Stimulated activated CD4-positive, alpha-beta T cell treated with anti-CD3 and anti-CD28 coated beads, Interleukin-2, amount 100 ng/mL, for 48 hours (primary cell): ENCODE measurements around the gene ASRGL1.

ENCODE experiments used
- DNase-seq, 2 donors: peaks; one replicate each; pipeline ENCODE4 v3.0.0-alpha.2; 2020

The ASRGL1 gene

DNA sequence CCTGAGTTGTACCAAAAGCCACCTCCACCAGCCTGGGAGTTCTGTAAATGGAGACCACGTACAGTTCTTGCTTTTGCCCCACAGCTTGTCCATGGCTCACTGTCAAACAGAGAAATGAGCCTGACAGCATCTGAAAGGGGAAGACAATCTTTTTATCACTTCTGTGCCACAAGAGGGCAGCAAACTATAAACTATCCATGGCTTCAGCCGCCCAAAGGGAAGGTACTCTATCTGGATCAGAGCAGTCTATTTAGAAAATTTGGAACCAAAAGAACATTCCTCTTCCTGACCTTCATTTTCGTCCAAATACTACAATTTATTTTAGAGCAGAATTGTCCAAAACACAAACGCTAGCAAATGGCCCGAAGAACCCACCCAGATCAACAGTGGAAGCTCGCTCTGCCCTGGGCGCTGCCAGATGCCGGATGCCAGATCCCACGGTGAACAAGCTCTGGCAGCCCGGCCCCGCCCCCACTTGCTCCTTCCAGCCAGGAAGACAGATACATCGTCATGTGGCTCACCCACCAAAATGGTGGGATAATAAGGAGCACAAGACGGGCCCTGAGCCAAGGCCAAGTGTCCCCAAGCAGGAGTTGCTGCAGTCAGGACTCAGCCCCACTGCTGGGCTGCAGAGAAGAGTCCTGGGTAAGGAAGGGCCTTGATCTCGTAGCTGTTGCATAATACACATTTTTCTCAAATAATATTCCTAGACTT, 57.7 kb downstream of the ASRGL1 start:
- peak; percentile 29 to 32 for DNase-seq

DNA sequence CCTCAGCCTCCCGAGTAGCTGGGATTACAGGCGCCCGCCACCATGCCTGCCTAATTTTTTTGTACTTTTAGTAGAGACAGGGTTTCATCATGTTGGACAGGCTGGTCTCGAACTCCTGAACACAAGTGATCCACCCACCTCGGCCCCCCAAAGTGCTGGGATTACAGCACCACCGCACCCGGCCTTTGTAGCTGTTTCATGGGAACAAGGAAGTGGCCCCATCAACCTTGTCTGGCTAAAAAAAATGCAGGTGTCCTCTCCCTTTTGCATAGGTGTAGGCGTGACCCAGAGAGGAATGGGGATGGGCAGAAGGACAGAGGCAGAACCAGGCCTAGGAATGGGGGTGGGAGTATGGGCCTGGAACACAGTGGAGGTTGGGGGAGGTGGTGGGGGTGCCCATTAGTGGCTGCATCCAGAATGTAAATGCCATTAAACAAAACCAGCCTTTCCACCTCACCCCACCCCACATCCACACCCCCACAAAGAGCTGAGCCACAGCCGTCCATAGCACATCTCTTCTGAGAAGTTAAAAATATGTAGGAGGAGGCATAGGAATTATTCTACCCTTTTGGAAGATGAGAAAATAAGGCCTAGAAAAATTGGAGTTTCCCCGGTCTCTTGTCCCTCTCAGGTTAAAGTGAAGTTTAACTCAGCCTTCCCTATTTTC, 58.8 kb downstream of the ASRGL1 start:
- DNase-seq: no peak

DNA sequence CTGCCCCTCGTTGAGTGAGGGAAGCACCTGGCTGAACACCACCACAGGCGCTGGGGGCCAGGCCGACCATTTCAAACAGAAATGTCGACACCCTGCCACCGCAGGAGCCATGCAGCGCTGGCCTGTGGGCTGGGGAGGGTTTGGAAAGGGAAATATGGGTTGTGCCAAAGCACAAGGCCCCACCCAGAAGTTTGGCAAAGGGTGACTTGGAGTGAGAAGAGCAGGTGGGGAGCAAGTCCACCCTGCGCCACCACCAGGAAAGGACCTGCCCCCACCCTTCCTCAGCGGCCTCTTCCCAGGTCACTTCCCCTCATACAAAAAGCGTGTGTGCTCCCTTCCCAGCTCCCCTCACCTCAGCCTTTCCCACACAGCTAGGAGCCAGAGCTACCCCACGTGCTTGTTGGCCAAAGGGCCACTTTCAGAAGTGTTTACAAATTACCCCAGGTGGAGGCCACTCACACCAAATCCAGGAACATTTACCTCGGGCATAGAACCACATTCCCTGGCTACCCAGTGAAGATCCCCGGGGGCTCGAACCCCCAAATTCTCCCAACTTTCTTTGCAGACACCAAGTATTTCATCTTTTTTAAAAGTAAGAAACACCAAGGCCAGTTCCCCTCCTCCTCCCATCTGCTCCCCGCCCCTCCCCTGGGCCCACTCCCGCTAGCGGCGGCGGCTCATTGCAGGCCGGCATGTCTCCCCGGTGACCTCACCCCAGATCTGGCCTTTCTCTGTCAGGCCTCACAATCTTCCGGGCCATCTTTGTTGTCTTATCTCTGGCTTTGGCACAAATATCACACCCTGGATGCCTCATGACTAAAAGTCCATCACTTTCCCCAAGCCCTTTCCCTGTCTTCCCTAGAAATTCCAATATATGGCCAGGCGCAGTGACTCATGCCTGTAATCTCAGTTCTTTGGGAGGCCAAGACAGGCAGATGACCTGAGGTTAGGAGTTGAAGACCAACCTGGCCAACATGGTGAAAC, 61.1 kb downstream of the ASRGL1 start:
- no peak for DNase-seq

DNA sequence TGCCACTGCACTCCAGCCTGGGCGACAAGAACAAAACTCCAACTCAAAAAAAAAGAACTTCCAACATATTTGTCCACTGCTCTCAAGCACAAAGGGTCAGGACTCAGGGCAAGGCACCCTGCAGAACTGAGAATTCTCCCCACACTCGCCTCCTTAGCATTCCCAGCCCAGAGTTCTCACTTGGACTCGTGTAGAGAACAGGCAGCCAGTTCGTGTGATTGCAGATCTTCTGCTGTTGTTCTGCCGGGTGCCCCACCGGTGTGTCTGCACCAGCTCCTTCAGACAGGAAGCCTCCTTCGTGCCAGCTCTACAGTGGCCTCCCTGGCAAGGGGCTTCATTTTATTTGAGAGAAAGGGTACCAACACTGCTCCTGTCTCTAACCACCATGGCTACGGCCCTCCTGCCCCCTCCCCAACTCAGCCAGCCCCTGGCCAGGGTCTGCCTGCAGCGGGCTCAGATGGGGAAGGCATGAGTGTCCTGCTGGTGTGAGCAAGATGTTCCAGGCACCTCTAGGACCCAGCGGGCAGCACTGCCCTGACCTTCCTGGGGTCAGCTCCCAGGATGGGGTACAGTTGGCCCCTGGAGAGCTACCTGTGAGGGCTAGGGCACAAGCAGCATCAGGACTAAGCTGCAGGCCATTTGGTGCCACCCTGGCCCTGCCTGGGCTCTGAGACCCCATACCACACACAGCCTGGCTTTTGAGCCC, 62.1 kb downstream of the ASRGL1 start:
- no peak for DNase-seq

DNA sequence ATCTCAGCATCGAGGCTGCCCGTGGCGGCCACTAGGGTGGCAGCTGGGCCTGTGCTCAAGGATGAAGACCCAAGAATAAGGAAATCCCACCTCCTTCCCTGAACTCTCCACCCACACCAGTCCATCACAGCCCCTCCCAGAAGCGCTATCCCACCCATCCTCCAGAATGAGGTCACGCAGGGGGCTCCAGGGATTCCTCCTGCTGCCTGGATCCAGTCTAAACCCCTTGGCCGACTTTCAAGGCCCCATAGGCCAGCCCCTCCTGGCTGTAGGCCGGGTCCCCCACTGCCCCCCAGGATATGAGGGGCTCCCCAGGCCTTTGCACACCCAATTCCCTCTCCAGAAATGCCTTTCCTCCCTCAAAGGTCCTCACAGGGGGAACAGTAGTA, 62.6 kb downstream of the ASRGL1 start:
- no peak for DNase-seq

DNA sequence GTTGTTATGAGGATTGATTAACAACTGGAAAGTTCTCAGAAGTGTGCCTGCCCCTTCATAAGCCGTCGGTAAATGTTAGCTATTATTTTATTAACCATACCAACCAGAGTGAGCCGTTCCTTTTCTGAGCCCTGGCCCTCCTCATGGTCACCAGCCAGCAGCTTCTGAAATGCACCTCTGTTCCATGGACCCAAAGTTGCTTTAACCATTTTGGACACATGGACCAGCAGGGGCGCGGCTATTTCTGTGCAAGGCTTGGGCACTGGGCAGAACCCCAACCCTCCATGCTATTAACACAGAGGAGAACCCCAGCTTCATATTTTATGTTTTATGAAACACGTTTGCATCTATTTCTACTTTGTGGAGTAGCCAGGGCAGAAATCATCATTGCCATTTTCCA, 63.0 kb downstream of the ASRGL1 start:
- DNase-seq: no peak

DNA sequence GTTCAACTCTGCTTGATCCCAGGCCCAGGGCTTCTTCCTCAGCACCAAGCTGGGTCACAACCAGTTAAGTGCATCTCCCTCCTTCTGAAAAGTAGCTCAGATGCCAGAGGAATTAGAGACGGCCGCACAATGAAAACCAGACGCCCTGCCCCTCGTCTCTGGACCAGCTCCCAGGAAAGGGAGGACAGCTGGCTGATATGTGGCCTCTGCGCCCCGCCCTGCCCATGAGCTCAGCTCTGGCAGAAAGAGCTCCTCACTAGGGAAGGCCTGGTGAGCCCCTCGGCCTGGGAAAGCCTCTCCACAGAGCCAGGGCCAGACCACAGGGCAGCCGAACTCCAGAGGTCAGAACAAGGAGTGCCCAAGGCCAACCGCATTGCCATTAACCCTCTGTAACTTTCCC, 63.5 kb downstream of the ASRGL1 start:
- DNase-seq: no peak

DNA sequence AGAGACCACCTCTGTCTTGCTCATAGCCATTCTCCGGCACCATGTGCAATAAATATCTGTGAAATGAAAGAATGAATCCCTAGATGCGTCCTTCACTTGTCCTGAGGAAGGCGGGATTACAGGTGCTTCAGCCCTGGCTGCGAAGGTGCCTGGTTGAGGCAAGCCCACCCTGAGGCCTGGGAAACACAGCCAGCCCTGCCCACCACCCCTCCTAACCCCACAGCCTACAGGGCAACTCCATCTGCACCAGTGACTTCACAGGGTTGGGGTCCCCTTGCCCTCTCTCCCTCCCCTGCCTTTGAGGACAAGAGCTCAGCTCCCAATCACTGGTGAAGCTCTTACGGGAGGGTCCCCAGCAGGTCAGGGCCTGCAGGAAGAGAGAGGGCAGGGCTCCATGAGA, 64.1 kb downstream of the ASRGL1 start:
- DNase-seq: no peak

DNA sequence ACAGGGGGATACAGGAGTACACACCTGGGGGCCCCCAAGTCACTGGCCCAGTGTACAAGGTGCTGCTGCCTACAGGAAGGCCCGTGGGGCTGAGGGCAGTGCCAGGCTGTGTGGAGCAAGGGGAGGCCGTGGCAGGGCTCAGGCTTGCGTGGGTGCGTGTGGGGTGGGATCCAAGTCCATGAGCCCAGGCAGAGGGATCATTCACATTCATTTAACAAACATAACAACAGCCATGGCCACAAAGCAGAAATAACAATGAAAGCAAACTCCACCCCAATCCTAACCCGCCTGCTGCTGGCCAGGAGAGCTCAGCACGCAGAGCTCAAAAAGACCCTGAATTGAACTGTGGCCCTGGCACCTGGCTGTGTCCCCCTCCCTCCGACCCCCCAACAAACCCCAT, 64.6 kb downstream of the ASRGL1 start:
- DNase-seq: no peak

DNA sequence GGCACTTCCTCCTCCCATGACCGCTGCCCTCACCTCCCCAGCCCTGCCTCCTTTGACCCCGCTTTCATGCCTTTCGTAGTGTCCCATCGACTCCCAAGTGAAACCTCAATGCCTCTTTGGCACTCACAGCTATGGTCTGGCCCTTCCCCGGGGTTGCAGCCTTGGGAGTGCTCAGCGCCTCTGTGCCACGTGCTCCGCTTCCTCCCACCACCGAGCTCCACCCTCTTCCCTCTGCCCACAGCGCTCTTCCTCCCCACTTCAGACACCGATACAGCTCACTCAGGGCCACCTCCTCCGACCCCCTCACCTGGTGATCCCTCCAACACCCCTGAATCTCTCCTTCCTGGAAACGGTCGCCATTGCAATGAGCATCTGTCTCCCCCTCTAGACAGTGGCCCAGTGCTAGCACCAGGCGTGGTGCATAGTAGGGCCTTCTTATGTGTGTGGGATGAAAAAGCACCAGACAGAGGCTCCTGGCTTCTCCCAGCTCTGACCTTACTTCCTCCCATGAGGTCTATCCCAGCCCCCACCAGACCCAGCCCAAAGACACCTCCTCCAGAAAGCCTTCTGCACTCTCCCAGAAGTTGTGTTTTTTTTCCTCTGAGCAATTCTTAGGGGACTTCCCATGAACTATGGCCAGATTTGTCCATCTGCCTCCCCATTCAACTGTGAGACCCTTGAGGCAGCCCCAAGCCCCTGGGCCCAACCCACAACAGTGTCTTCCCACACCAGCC, 65.1 kb downstream of the ASRGL1 start:
- DNase-seq: peak in 1 of 2 donors; percentile 38

DNA sequence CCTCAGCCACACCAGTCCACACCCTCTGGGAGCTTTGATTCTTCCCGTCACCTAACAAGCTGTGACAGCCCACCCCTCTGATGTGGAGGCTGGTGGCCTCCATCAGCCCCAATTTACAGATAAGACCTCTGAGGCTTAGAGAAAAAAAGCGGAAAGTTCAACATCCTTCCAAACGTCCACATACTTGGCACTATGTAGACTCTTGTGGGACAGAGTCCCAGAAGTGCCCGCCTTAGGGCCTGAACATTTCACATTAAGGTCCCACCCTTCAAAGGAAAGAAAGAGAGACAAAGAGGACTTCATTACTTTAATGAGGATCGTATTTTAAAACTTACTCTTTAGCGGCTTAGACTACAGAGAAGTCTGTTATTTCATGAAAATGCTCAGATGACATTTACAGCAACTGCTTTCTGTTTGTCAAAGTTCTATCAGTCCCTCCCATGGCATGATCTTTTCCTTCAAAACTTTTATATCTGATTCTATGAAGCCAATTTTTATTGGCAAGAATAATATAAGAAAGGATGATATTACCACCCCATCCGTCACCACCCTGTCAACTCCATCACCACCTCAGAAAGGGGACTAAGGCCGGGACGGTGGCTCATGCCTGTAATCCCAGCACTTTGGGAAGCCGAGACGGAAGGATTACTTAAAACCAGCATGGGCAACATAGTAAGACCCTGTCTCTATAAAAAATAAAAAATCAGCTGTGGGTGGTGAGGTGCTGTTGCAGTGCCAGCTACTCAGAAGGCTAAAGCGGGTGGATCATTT, 65.9 kb downstream of the ASRGL1 start:
- DNase-seq: no peak

DNA sequence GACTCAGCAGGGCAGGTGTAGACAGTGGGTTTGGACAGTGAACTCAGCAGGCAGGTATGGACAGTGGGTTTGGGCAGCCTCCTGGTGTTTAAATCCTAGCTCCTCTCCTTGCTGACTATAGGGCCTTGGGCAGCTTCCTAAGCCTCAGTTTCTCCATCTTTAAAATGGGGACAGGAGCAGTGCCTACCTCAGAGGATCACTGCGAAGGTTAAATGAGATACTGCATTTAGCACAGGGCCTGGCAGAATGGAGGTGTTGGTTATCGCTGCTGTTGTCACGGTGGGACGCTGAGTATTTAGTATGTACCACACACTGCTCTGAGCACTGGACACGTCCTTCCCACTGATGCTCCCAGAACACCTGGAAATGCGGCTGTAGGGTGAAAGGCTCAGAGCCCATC, 67.2 kb downstream of the ASRGL1 start:
- no peak for DNase-seq

DNA sequence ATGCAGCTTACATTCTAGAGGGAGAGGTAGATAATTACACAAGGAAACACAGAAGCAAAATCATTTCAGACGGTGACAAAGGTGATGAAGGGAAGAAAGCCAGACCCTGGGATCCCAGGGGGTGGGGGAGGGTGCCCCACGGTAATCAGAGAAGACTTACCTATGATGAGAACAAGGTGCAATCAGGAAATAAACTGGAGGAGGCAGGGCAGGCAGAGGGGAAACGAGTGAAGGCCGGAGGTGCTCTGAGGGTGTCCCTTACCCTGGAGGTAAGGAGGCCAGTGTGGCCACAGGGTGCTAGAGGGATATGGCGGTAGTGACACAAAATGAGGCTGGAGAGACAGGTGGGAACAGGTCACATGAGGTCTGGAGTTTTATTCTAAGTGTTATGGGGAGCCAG, 67.7 kb downstream of the ASRGL1 start:
- DNase-seq: no peak

DNA sequence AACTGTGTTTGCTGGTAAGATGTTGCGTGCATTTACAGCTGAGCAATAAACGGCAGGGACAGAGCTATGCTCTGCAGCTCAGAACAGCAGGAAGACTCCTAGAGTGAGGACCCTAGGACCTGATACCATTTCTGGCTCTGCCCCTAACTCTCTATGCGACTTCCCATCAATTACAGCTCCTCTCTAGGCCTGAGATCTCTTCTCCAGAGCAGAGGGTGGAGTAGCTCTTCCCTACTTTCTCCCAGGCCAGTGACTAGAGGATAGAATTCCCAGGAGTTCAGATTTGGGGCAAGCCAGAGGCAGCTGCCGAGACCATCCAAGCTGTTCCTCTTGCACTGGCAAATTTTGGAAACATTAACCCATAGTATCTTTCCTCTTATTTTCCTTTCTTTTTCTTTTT, 68.8 kb downstream of the ASRGL1 start:
- no peak for DNase-seq

DNA sequence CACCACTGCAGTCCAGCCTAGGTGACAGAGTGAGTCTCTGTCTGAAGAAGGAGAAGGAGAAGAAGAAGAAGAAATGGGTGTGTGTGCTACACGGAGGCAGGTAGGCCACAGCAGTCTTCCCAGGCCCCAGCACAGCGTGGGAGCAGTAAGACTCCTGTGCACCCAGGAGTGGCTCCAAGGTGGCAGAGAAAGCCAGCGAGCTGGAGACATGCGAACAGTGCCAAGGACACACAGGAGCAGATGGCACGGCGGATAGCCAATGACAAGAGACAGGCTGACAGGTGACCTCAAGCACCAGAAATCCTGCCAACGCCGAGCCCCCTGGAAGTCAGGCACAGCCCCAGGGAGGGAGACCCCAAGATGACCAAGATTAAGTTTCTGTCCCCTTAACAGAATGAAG, 72.6 kb downstream of the ASRGL1 start:
- no peak for DNase-seq

DNA sequence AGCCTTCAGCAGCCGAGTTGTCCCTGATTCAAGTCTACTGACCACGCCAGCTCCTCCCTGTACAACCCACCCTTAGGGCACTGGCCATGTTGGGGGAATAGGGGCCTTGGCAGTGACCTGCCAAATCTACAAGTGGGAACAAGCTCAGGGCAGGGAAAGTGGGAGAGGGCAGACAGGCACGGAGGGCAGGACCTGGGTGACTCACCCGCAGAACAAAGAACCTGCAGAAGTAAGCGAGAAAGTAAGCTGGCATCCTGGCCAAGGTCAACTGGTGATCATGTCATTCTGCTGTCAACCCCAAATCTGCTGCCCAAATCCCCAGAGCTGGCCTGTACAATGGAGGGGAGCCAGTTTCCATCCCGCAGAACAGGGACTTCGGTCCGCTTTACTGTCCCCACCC, 73.7 kb downstream of the ASRGL1 start:
- no peak for DNase-seq

DNA sequence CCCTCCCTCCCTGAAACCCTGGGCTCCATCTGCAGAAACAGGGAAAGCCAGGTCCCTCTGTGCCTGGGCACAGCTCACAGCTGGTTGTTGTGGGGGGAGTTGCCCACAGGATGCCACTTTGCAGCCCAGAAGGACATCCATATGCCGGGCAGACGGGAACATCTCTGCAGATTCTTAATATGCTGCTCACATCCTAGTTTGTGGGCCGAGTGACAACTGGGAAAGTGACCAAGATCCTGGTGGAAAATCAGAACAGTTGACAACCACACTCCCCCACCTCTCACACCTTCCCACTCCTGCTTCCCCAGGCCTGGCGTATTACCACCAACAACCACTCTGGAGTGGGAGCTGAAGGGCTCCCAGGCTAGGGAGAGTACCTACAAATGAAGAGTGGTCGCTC, 74.3 kb downstream of the ASRGL1 start:
- DNase-seq: no peak

DNA sequence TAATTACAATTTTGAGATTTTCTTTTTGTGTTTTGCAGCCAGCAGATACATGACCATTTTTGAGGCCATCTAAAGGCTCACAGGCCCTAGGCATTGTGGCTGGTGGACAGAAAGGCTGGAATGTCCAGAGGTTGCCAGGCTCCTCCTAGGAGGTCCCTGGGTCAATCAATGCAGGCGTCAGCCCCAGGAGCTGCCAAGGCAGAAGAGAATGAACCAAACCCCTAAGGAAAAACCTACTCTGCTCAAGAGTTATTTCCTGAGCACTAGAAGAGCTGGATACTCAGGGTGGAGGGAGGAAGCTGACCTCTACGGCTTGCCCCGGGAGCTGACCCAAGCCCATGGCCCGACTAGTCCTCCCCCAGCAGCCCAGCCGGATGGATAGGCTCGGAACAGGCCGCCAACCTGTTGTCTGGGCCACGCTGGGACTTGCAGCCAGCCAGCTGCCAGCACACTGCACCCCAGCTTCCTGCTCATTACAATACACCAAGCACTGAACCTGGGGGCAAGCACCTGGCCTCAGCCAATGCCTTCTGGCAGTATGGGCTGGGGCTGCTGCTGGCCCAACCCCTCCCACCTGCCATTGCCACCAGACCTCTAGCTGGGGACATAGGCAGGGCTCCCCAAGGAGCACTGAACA, 75.9 kb downstream of the ASRGL1 start:
- DNase-seq: no peak

DNA sequence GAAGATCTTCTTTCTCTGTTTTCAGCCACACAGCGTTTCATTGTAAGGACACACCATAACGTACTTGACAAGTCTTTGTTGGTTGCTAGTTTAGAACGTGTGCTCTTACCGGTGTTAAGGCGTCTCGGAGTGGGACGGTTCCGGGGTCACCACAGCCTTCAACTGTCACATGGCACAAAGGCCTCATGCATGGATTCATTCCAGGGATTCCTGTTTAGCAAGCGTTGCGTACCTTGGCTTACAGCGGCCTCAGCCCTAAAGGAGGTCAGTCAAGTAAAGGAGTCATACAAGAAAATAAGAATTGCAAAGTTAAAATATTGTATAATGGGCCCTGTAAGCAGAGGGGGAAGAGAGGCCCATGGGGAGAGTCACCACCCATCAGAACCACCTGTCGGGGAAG, 79.3 kb downstream of the ASRGL1 start:
- no peak for DNase-seq

DNA sequence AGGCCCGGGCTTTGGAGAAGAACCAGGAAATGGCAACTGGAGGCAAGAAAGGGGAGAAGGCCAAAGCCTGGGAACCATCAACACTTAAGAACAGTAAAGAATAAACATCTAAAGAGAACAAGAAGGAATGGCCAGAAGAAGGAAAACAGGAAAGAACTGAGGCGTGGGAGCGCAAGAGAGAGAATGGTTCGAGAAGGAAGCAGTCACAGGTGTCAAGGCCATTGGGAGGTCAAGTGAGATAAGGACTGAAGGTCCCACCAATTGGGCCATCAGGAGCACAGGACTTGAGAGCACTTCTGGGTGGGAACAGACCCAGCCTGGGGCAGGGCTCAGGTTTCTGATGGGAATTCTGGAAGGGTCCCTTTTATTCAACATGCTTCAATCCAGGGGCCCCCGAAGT, 80.9 kb downstream of the ASRGL1 start:
- DNase-seq: no peak

DNA sequence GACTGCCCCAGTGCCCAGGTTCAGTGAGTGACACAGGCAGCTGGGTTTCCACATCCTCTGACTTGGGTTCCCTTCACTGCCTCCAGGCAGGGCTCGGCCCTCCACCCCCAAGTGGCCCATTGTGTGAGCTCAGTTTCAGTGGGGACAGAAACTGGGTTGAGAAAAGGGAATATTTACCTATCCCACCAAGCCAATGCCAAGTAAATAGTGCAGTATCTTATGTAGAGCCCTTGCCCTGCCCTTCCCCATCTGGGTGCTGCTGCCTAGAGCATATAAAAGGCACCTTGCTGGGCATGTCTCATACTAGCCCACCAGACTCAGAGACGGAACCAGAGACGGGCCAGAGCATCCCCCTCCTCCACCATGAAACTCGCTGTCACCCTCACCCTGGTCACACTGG, 81.5 kb downstream of the ASRGL1 start, which contains the start of gene SCGB1A1:
SCGB1A1 (plus strand) TSS at position 301 of the 400 bp plus-strand sequence; CDS start at position 364, 63 bp downstream.
- no peak for DNase-seq
